ELR (cell line): ENCODE measurements around the gene TOPBP1.
"Not testable (repeated sequence)": the region's sequence is repeated elsewhere in the genome, so short reads cannot be mapped to it uniquely, and the experiment has no call there.

Experiments
- DNase-seq: peaks from one replicate; pipeline ENCODE4 v3.0.0-alpha.2; 2015; ENCODE audit warnings: low read depth

Gene TOPBP1

DNA sequence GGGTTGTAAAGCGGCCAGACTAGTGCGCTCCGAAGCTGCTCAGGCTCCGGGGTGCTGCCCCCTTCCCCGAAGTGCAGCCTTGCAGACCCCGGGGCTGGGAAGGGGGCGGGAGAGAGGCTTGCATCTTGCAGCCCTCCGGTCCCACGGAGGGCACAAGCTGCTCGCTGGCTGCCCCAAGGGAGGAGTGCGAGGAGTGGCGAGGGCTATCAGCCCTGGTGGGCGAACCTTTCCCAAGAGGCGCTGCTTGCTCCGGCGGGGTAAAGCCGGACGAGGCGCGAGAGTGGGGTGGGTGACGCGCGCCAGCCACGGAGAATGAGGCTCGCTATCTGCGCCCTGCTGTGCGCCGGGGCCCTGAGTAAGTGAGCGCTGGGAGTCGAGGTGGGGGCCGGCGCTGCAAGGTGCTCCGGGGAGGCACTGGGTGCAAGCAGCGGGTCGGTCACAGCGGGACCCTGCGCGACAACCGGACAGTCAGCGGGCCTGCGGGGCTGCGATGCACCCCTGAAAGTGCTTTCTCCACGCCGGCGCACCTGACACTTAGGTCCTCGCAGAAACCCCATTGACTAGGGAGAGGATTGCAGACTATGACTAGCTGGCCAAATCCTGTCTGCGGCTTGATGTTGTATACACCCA, 12.7 kb upstream of the TOPBP1 start:
- no peak for DNase-seq

DNA sequence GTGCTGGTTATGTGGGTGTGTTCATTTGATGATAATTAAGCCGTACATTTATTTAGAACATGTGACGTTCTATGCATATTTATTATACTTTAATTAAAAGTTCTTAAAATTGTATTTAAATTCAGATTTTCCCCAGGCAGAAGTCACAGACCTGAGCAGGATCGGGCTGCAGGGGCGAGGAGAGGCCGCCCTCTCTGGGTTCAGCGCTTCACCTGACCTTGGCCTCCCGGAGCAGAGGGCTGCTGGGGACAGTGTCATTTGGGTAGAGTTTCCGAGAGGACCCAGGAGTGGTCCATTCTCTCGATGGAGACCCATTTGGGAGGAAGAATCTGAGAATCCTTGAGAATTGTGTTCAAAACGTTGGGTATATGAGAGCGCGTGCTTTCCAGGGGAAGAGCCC, 12.0 kb upstream of the TOPBP1 start:
- DNase-seq: no peak

DNA sequence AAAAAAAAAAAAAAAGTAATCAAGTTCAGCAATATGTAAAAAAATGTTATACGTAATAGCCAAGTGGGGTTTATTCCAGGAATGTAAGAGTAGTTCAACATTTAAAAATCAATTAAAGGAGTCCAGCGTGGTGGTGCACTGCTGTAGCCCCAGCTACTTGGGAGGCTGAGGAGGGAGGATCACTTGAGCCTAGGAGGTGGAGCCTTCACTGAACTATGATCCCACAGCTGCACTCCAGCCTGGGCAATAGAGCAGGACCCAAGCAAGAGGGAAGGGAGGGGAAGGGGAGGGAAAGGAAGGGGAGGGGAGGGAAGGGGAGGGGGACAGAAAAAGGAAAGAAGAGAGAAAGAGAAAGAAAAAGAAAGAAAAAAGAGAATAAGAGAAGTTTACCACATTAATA, 10.7 kb upstream of the TOPBP1 start:
- no peak for DNase-seq

DNA sequence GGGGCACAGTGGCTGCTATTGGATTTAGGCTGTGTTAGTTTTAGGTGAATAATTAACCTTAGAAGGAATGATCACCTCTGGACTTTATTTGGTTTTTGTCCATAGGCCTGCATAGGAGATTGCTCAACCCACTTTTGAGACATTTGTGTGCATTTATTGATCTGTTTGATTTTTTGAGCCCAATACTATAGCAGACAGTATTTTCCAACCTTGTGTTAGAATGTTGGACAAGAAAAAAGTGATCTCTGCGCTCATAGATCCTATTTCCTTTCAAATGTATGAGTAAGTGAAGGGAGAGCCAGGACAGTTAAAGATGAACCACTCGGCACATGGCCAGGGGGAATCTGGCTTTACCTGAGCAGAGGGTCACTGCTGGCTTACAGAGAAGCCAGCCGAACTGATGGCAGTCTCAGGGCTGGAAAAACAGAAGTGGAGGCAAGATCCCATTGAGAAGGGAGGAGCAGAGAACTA, 8.8 kb upstream of the TOPBP1 start:
- DNase-seq: no peak

DNA sequence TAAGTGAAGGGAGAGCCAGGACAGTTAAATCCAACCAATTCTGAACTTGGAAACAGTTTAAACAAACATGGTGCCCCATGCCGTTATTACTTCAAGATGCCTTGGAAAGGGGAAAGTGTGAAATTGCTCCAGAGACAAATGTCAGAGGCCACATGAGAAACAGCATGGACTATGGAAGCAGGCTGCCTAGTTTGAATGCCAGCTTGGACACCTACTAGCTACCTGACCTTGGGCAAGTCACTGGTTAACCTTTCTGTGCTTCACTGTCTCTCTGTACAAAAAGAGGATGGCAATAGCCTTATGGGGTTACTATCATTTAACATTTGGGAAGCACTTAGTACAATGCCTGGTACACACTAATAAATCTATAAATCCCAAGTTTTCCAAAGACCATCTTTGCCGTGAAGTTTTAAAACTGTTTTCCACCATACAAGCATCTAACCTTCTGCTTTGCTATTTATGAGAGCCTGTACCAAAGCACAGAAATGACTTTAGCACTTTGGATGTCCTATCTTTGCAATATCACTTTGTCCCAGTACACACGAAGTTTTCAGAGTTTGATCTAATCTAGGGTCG, 8.3 kb upstream of the TOPBP1 start:
- no peak for DNase-seq

DNA sequence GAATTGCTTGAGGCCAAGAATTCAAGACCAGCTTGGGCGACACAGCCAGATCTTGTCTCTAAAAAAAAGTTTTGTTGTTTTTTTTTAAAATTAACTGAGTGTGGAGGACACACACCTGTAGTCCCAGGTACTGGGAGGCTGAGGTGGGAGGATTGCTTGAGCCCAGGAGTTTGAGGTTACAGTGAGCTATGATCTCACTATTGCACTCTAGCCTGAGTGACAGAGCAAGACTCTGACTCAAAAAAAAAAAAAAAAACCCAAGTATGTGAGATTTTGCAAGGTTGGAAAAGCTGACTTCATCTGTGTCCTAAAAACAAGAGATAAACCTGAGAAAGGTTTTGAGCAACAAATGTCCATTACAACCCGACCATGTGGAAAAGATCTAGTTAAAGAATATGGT, 5.4 kb upstream of the TOPBP1 start:
- DNase-seq: no peak

DNA sequence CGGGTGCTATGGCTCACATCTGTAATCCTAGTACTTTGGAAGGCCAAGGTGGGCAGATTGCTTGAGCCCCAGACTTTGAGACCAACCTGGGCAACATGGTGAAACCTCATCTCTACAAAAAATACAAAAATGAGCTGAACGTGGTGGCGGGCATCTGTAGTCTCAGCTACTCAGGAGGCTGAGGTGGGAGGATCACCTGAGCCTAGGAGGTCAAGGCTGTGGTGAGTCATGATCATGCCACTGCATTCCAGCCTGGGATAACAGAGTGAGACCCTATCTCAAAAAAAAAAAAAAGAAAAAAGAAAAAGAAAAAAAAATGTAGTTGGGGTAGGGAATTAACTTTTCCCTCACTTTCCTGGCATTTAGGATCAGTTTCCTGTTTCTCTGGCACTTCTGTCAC, 3.4 kb upstream of the TOPBP1 start:
- DNase-seq: not testable (repeated sequence)

DNA sequence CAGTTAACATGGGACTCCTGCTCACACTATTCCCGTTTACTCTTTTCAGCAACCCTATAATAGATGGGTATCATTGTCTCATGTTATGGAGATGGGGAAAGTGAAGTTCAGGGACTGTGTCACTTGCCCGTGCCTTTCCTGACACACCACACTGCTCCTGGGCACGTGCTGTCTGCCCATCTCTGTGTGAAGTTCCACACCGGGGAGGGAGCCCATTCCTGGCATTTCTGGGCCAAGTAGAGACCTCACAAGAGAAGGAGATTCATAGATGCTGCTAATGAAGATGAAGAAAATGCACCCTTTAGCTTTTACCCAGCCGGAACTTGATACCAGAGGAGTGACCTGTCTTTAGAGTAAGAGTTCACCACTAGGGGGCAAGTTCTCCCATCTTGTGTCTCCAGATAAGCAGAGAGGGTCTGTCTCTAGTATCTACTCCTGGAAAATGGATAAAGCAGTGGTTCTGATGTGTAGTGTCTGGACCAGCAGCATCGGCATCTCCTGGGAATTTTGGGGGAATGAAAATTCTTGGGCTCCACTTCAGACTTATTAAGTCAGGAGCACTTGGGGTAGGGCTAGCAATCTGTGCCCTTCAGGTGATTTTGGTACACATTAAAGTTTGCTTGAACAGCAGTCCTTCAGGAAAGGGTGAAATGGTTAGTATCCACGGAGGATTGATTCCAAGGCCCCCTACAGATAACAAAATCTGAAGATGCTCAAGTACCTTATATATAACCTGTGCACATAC, 2.0 kb upstream of the TOPBP1 start:
- peak; percentile 81 for DNase-seq

DNA sequence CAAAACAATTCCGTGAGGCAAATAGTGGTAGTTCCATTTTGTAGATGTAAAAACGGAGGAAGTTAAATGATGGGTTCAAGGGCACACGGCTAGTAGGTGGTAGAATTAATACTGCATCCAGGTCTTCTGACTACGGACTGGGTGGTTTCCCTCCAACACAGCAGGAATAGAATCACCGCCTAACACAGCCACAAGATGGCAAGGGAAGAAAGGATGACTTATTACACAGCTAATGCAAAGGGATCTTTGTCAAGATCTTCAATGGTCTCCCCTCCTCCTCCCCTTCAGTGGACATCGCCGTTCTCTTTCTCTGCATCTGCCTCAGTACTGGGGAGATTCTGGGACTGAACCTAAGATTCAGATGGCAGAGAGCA, 524 bp upstream of the TOPBP1 start:
- DNase-seq: peak; percentile 66

DNA sequence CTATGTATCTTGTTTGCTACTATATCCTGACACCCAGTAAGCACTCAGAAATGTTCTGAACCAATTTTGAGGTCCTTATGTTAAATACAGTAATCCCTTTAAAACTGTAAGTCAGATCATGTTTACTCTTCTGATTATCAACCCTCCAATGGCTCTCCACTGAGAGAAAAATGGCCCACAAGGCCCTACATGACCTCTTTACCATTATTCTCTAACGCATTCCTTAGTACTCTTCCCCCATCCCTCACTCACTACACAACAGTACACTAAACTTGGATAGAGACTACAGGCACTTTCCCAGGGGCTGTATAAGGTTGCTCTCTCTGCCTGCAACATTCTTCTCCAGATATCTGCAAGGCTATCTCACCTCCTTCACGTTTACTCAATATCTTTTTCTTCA, 1.9 kb downstream of the TOPBP1 start:
- DNase-seq: no peak

DNA sequence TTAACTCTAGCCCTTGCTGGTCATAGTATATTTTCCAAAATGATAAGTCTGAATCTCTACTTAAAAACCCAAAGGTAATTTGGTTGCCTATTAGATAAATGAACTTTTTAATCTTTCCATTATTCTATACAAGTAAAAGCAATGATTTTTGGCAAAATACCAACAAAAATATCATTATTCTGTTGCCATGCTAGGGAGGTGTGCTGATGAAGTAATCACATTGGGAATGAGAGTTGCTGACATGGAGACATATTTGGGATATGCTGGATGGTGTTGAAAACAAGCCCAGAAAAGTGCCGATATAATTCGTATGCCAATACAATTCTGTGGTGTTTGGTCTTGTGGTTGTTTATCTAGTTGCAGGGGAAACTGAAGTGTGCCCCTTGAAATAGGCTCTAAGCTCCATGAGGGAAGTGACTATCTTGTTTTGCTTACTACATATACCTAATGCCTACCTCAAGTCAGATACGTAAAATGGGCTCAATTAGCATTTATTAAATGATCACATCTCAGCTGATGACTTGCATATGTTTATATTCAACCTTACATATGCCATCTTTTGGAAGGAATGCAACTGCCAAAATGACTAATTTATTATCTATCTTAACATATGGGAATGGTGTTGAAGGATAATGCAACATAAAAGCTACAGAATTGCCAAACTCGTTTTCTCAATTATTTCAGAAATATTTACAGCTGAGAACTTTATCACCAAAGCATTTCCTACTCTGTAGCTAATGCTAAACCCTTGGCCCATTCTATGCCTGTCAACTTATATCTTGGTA, 5.8 kb downstream of the TOPBP1 start:
- no peak for DNase-seq

DNA sequence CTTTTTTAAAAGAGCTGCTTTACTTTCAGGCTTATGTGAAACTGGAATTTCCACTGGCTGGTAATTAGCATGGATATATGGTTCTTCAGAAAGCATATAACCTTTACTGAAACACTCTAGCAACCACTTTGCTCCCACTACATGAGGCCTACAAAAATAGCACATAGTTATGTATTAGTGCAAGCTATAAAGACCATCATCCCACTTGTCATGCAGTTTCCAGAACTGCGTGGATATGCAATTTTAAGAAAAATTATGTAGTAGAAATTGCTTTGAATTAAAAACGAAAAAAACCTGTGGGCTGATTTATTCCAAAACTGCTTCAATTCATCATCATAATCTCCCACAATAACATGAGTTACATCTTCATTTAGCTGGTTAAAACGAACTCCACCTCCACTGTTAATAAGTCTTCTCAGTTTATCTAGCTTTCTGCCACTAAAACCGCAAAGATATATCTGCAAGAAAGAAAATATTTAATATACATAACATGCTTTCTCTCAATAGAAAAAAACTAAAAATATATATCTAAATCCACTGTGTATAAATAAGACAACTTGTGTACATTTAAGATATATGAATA, 12.2 kb downstream of the TOPBP1 start:
- no peak for DNase-seq

DNA sequence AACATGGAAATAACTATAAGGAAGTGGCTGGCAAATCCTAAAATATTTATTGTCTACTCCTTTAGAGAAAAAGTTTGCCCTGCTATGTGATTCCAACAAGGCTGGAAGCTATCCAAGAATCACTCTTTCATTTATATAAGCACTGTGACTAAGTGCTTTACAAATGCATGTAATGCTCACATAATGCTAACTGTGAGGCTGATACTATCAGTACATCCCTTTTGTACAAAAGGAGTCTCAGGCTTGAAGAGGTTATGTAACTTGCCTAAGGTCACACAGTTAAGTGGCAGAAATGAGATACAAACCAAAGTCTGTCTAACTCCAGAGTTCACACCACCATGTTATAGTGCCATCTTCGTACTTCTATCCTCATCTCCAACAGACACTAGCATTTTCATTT, 17.0 kb downstream of the TOPBP1 start:
- DNase-seq: peak; percentile 95

DNA sequence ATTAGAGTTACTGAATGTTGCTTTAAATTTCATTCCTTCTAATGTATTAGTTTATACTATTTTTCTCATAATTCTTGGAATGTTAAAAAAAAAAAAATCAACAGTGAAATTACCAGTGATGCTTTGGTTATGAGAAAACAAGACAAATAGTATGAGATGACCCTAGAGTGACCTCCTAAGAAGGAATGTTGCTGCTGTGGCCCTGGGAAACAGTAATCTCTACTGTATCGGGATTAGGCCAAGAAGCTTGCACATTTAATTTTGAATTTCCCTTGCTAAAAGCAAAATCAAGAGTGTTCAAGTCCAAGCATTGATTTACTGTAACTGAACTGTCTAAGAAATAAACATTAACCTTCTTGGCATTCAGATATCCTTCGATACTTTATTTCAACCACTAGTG, 18.1 kb downstream of the TOPBP1 start:
- no peak for DNase-seq

DNA sequence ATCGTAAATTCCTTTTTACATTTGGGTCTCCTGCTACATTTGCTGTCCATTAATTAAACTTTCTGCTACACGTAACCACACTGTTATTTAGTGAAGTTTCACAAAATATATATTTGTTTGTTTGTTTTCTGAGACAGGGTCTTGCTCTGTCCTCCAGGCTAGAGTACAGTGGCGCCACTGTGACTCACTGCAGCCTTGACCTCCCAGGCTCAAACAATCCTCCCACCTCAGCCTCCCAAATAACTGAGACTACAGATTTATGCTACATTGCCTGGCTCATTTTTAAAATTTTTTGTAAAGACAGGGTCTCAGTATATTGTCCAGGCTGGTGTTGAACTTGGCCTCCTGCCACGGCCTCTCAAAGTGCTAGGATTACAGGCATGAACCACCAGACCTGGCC, 20.5 kb downstream of the TOPBP1 start:
- no peak for DNase-seq

DNA sequence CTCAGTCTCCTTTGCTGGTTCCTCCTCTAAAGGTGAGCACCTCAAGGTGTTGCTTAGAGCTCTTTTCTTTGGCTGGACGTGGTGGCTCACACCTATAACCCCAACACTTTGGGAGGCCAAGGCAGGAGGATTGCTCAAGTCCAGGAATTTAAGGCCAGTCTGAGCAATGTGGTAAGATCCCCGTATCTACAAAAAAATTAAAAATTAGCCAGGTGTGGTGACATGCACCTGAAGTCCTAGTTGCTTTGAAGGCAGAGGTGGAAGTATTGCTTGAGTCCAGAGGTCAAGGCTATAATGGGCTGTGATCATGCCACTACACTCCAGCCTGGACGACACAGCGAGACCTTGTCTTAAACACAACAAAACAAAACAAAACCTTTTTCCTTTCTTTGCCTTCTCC, 28.3 kb downstream of the TOPBP1 start:
- DNase-seq: no peak

DNA sequence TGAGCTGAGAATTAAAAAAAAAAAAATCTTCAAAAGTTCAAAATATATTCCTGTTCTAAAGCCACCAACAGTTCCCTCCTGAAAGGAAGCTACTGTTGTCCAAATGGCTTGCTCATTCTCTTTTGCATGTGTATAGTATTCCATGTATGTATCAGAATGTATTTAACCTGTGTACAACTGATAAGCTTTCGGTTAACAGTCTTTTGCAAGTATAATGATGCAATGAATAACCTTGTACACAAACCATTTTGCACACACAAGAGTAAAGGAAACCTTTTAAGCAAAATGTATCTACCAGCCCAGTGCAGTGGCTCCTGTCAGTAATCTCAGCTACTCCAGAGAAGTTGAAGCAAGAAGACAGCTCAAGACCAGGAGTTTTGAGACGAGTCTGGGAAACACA, 32.6 kb downstream of the TOPBP1 start:
- no peak for DNase-seq

DNA sequence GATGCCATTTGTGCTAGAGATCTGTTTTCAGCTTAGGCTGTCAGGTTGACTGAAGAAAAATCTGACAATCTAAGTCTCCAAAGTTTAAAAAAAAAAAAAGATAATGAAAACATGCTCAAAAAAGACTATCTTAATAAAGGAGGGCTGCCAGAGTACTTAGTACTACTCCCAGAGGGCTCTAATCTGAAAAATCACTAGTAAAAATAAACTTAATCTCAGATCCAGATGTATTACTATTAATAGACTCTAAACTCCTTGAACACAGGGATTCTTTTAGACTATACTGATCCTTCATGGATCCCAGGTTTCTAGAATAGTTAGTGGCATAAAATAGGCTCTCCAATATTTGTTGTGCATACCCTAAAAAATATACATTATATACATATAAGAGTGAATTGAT, 34.0 kb downstream of the TOPBP1 start:
- DNase-seq: no peak

DNA sequence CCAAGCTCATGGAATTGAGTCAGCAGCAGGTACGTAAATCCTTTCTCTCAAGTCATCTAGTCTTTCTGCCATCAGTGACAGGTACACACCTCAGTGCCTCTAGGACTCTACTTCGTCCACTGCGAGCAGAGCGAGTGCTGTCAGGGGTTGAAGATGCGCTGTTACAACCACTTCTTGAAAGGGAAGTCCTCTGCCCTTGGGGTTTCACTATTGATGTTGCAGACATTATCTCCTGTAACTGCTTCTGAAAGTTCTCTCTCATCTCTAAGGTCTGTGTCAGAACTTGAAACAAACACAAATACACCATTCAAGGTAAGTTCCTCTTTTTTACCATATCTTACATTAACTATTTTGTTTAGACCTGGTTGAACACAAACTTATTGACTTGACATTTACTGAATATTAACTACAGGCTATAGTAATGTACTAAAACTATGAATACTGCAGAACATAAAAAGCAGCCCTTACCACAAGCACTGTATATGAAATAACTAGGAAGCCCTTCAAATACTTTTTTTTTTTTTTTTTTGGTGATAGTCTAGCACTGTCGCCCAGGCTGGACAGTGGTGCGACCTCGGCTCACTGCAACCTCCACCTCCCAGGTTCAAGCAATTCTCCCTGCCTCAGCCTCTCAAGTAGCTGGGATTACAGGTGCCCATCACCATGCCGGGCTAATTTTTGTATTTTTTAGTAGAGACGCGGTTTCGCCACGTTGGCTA, 41.5 kb downstream of the TOPBP1 start:
- DNase-seq: no peak

DNA sequence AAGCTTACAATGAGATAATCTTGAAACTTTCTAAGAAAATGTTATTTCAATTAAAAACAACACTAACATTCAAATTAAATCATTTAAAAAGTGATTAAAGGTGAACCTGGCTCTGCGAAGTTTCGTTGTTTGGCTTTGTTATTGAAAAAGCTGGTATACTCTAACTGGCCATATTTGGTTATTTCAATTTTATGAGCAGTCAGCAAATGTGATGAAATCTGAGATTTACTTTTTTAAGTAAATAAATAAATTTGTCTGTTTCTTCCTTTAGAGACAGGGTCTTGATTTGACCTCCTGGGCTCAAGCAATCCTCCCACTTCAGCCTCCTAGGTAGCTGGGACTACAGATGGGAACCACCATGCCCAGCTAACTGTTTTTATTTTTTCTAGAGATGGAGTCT, 50.2 kb downstream of the TOPBP1 start:
- no peak for DNase-seq

DNA sequence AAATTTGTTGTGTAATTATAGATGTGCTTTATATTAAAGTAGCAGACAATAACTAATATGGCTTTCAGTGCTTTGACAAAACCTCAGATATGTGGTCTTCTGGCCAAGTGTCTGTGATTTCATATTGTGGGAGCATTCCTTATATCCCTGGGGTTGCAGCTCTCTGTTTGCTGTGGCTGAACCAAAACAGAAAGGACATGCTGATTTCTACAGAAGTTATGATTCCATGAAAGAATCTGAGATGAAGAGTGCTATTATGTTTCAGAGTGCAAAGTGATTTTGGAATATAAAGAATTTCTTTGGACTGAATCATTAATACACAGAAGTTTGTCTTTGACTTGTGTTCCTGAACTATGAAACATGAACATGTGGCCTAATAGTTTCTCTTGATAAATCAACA, 51.7 kb downstream of the TOPBP1 start:
- no peak for DNase-seq

DNA sequence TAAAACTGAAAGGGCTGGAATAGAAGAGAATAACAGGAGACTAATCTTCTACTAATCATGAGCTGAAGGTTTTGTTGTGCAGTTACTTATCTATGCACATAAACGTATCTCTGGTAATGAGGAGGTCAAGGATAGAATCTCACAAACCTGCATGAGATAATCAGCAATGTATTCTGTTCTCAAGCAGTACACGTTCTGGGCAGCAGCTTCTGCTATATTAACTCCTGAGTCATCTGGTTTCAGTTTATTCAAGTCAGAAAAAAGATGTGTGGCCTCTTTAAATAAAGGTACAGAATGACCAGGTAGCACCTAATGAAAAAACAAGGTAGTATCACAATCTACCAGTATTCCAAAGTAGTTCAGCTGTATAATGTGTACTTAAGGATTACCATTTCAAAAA, 53.4 kb downstream of the TOPBP1 start:
- no peak for DNase-seq
